T-helper 17 cell (primary cell): ENCODE data around the gene TASOR2. TPM values are rescaled to one million over a fixed set of nuclear protein-coding genes. Genes with fewer than 3 reads are reported as not detected.

Experiments
- ATAC-seq: fragments of 150-1000 bp; cut with Tn5 transposase; 2 replicates; pipeline ENCODE4 v1.10.0; 2021; ENCODE audit warnings: mild to moderate bottlenecking, moderate library complexity
- DNase-seq, 3 donors: peaks; one replicate each; pipeline versions ENCODE4 v3.0.0 to v3.0.0-alpha.2; 2020 to 2021
- H3K9me3 ChIP-seq: one replicate; pipeline ENCODE4 v1.7.0; 2013; ENCODE audit warnings: low read length, mild to moderate bottlenecking; ENCODE audit not compliant: control insufficient read depth, poor library complexity, severe bottlenecking
- H3K27ac Mint-ChIP-seq: one replicate; pipeline ENCODE4 v1.8.0; 2022; ENCODE audit warnings: mild to moderate bottlenecking, moderate library complexity, mixed read lengths
- H3K27me3 Mint-ChIP-seq: one replicate; pipeline ENCODE4 v1.8.0; 2022; ENCODE audit warnings: mixed read lengths
- H3K36me3 Mint-ChIP-seq: one replicate; pipeline ENCODE4 v1.8.0; 2022; ENCODE audit warnings: low read depth, mixed read lengths
- H3K4me1 Mint-ChIP-seq: one replicate; pipeline ENCODE4 v1.8.0; 2022; ENCODE audit warnings: mild to moderate bottlenecking, mixed read lengths
- H3K4me3 Mint-ChIP-seq: one replicate; pipeline ENCODE4 v1.8.0; 2022; ENCODE audit warnings: mild to moderate bottlenecking, moderate library complexity, mixed read lengths
- total RNA-seq, 4 donors: library from RNA in 2 of 4; stranded (reverse) in 2 of 4; gene quantifications; one replicate each; pipeline ENCODE4 v1.2.3 and lab custom pipeline; 2022 to 2026

TASOR2 gene
- total RNA-seq, 2 donors from 2014 or later, result 50.6 to 63.6 TPM

DNA sequence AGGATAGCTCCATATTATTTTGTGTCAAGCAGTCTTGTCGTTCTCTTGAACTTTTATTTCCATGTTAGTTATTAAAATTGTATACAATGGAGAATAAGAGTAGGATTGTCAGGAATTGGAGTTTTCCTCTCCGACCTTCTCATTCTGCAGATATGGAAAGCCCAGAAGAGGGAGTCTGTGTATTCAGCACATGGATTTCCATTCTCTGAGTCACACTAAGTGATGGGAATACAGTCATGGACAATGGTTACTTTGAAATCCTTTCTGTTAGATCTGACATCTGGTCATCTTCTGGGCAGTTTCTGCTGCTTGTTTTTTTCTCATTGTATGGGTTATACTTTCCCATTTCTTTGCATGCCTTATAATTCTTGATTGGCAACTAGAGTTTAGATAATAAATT is 5.0 kb upstream of the TASOR2 start:
- ATAC-seq (no peak), DNase-seq (no peak)
- Mint-ChIP-seq H3K4me1 (peaks cover 10% of the 10 kb centered on the region), H3K27me3 (peaks cover 34% of the 10 kb centered on the region), H3K36me3 (peaks cover 6% of the 10 kb centered on the region), H3K4me3 (no peak overlapping the region), H3K27ac (no peak overlapping the region)
- H3K9me3 ChIP-seq, result no peaks in the 10 kb centered on the region

DNA sequence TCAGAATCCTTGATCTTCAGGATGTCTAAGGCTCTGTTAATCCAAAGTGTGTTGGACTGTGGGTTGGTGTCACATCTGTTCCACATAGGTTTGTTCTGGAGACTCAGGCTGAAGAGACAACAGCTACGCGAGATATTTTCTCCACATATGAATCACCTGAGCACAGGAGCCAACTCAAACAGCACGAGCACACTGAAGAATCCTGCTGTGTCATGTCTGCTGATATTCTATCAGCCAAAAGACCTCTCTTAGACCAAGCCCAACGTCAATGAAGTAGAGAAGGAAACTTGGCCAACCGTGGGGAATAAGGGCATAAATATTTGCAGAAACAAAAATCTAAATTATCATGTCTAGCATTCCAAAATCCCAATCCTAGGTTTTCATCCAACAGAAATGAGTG is 2.7 kb upstream of the TASOR2 start:
- DNase-seq (no peak), ATAC-seq (no peak)
- H3K9me3 ChIP-seq, result no peaks in the 10 kb centered on the region
- Mint-ChIP-seq H3K4me3 (no peak overlapping the region), H3K36me3 (peaks cover 6% of the 10 kb centered on the region), H3K4me1 (peaks cover 22% of the 10 kb centered on the region), H3K27ac (no peak overlapping the region), H3K27me3 (peaks cover 28% of the 10 kb centered on the region)

- peaks cover 17% of the 10 kb centered on the region for H3K27me3 Mint-ChIP-seq
- H3K27ac Mint-ChIP-seq, result peak overlapping the region; percentile 47
- no peak overlapping the region for H3K4me3 Mint-ChIP-seq
- DNase-seq (no peak), ATAC-seq (no peak)
- H3K9me3 ChIP-seq, result no peaks in the 10 kb centered on the region
- peaks cover 22% of the 10 kb centered on the region for H3K4me1 Mint-ChIP-seq
- H3K36me3 Mint-ChIP-seq, result peaks cover 5% of the 10 kb centered on the region
Measured at GRCh38 chr10:5683065-5683464, 1.6 kb upstream of the TASOR2 start.

DNA sequence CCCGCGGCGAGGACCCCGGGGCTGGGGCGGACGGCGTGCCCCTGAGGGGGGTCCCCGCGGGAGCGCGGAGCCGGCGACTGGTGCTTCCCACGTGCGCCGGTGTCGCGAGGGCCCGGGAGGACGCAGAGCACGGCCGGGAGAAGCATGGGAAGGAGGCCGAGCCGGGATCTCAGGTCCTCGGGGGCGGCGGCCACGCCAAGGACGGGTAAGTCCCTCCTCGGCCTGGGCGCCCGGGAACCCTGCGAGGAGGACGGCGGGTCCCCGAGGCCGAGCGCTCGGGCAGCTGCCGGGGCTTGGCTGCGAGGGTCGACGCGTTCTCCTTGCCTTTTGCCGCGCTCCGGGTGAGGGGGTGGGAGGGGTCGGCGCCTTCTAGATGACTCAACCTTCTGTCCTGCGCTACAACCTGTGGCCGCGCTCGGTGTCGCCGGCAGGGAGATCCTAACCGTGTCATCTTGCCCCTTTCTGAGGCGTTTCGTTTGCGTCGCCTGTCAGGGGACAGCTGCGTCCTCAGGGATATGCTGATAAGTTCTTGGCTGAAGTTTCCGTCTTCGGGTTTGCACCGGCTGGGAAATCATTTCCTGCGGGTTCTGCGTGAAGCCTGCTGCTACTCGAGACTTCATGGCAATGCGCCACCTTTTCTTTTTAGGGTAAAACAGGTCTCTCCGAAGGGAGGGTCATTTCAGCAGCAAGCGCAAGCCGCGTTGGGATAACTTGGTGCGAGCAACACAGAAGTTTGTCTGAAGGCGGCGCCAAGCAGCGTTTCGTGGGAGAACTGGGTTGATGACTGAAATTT is 529 bp downstream of the TASOR2 start:
- H3K9me3 ChIP-seq, result no peaks in the 10 kb centered on the region
- peak overlapping the region; percentile 96 for H3K27ac Mint-ChIP-seq
- ATAC-seq (peak; percentile 71), DNase-seq (peak; percentile 35 to 65 (median 58))
- H3K4me1 Mint-ChIP-seq, result peaks cover 32% of the 10 kb centered on the region
- peak overlapping the region; percentile 97 for H3K4me3 Mint-ChIP-seq
- peaks cover 2% of the 10 kb centered on the region for H3K36me3 Mint-ChIP-seq
- no peaks in the 10 kb centered on the region for H3K27me3 Mint-ChIP-seq

DNA sequence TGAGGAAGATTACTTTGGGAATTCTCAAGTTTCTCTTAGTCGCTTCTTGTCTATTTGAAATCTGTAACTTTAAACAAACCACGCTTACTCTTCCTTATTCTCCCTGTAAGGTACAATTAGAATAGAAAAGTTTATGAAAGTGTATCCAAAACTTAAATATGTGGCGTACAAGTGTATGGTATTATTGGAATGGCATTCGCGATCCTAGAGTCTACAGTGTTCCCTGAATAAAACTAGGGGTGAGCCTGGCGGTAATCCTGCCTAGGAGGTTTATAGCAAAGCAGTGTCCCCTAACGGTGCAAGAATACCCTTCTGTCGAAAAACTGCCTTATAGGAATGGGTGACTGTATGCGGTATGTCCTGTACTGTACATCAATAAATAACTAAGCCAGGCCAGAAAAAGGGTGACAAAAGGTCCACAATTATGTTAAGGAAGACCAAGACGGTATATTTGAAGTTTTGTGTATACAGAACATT is 1.2 kb downstream of the TASOR2 start:
- H3K9me3 ChIP-seq, result no peaks in the 10 kb centered on the region
- Mint-ChIP-seq H3K36me3 (peaks cover 2% of the 10 kb centered on the region), H3K4me1 (peaks cover 32% of the 10 kb centered on the region), H3K27ac (peak overlapping the region; percentile 96), H3K27me3 (no peaks in the 10 kb centered on the region), H3K4me3 (peak overlapping the region; percentile 97)
- ATAC-seq (peak; percentile 12), DNase-seq (no peak)

DNA sequence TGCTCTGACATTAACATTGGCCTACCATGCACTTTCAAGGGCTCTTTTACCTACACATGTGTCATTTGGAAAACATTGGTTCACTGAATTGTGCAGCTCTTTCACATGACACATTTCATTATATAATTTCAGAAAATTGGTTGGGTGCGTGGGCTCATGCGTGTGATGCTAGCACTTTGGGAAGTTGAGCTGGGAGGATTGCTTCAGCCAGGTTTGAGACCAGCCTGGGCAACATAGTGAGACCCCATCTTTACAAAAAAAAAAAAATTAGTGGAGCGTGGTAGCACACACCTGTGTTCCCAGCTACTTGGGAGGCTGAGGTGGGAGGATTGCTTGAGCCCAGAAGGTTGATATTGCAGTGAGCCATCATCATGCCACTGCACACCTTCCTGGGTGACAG is 3.9 kb downstream of the TASOR2 start:
- Mint-ChIP-seq H3K27ac (peak overlapping the region; percentile 29), H3K4me1 (peaks cover 39% of the 10 kb centered on the region), H3K4me3 (no peak overlapping the region), H3K36me3 (peaks cover 2% of the 10 kb centered on the region), H3K27me3 (no peaks in the 10 kb centered on the region)
- H3K9me3 ChIP-seq, result no peaks in the 10 kb centered on the region
- no peak for DNase-seq
- ATAC-seq, result no peak

GRCh38 chr10:5691786-5692185 is 7.1 kb downstream of the TASOR2 start:
- Mint-ChIP-seq H3K4me3 (peak overlapping the region; percentile 33), H3K27me3 (no peaks in the 10 kb centered on the region), H3K4me1 (peaks cover 32% of the 10 kb centered on the region), H3K27ac (no peak overlapping the region), H3K36me3 (no peaks in the 10 kb centered on the region)
- H3K9me3 ChIP-seq, result no peaks in the 10 kb centered on the region
- DNase-seq (no peak), ATAC-seq (no peak)

DNA sequence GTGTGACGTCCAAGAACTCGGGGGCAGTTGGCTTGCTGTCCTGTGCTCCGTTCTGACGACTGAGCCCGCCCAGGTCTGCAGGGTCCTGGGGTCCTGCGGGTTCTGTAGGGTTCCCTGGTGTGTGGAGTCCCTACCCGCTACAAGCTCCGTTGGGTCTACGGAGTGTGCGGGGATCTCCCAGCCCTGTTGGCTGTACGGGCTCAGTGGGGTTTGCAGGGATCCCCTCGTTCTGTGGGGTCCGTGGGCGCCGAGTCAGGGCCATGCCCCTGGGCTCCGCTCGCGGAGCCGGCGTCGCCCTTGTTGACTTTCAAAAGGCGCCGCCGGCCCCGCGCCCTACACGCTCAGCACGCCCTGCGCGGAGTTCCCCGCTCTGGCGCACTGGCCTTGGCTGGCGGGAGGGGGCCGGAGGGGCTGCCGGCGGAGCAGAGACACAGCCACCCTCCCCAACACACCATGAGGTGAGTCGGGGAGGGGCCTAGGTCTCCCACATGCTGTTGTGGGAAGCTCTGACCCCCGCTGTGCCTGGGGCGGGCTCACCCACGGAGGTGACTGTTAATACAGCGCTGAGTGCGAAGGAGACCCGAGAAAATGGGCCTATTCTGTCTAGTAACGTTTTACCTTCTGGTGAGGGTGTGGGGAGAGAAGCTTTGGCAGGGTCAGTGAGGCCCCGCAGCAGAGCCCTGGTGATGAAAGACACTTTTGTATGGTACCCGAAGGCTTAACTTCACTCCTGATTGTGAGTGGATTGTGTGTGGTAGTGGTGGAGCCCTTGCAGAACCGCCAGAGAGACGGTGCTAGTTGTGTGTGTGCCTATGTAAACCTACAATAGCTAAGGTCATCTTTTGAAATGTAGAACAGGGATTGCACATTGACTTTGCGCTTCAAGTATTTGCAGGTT is 8.1 kb downstream of the TASOR2 start:
- Mint-ChIP-seq H3K36me3 (no peaks in the 10 kb centered on the region), H3K4me1 (peaks cover 39% of the 10 kb centered on the region), H3K27ac (peak overlapping the region; percentile 91), H3K27me3 (no peaks in the 10 kb centered on the region), H3K4me3 (peak overlapping the region; percentile 91)
- DNase-seq (peak; percentile 53 to 62 (median 53)), ATAC-seq (peak; percentile 95)
- no peaks in the 10 kb centered on the region for H3K9me3 ChIP-seq

DNA sequence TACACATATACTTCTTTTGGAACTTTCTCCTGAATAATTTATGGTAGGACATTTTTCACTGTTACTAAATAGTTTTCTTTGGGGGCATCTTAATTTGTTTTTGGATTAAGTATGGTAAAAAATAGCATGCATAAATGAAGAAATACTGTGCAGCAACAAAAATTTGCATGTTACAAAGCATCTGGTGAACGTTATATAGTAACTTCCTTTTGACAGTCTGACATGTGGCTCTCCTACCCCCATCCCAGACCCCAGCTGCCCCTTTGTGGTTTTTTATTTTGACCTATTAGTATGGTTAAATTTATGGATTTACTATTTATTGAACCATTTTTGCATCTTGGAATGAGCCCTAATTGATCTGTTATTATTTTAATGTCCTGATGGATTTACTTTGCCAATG is 9.9 kb downstream of the TASOR2 start:
- Mint-ChIP-seq H3K4me1 (peaks cover 39% of the 10 kb centered on the region), H3K27ac (peak overlapping the region; percentile 91), H3K36me3 (no peaks in the 10 kb centered on the region), H3K27me3 (no peaks in the 10 kb centered on the region), H3K4me3 (no peak overlapping the region)
- H3K9me3 ChIP-seq, result no peaks in the 10 kb centered on the region
- ATAC-seq, result no peak
- DNase-seq, result no peak

DNA sequence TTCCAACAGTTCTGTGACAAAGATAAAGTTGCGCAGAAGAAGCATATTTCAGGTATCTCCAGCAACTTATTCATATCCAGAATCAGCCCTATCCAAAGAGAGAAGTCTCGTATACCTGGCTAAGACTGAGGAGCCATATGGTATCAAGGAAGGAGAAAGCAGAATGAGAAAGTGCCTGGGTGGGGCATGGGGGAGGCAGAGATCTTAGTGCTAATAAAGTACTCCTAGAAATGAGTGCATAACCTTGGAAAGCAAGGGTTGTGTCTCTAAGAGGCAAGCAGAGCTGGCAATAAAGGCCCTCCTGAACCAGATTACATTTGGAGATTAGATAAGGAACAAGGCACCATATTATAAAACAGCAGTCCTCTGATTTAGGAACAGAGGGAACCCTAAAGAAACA is 12.7 kb downstream of the TASOR2 start:
- no peak overlapping the region for H3K4me3 Mint-ChIP-seq
- no peaks in the 10 kb centered on the region for H3K36me3 Mint-ChIP-seq
- peaks cover 34% of the 10 kb centered on the region for H3K4me1 Mint-ChIP-seq
- H3K27ac Mint-ChIP-seq, result no peak overlapping the region
- no peak for DNase-seq
- ATAC-seq, result no peak
- no peaks in the 10 kb centered on the region for H3K27me3 Mint-ChIP-seq
- no peaks in the 10 kb centered on the region for H3K9me3 ChIP-seq

- peaks cover 28% of the 10 kb centered on the region for H3K4me1 Mint-ChIP-seq
- no peak overlapping the region for H3K27ac Mint-ChIP-seq
Measured at GRCh38 chr10:5698062-5698461, 13.4 kb downstream of the TASOR2 start.

GRCh38 chr10:5708356-5708755 is 23.7 kb downstream of the TASOR2 start:
- Mint-ChIP-seq H3K27me3 (no peaks in the 10 kb centered on the region), H3K4me1 (peaks cover 40% of the 10 kb centered on the region), H3K4me3 (no peak overlapping the region), H3K36me3 (no peaks in the 10 kb centered on the region), H3K27ac (peak overlapping the region; percentile 39)
- no peaks in the 10 kb centered on the region for H3K9me3 ChIP-seq
- ATAC-seq (no peak), DNase-seq (no peak)

More at GRCh38 chr10:5698062-5698461, 13.4 kb downstream of the TASOR2 start:
- H3K27me3 Mint-ChIP-seq, result no peaks in the 10 kb centered on the region
- H3K9me3 ChIP-seq, result no peaks in the 10 kb centered on the region
- no peak overlapping the region for H3K4me3 Mint-ChIP-seq
- H3K36me3 Mint-ChIP-seq, result no peaks in the 10 kb centered on the region
- ATAC-seq (no peak), DNase-seq (no peak)

- H3K27me3 Mint-ChIP-seq, result no peaks in the 10 kb centered on the region
- peaks cover 41% of the 10 kb centered on the region for H3K4me1 Mint-ChIP-seq
- DNase-seq (no peak), ATAC-seq (no peak)
- no peaks in the 10 kb centered on the region for H3K9me3 ChIP-seq
- H3K4me3 Mint-ChIP-seq, result peak overlapping the region; percentile 72
- H3K27ac Mint-ChIP-seq, result peak overlapping the region; percentile 89
- no peaks in the 10 kb centered on the region for H3K36me3 Mint-ChIP-seq
Measured at GRCh38 chr10:5709865-5710264, 25.2 kb downstream of the TASOR2 start.
